ENCODE data around the gene EVI2B. TPM values are rescaled to one million over a fixed set of nuclear protein-coding genes. Genes with fewer than 3 reads are reported as not detected.
A peak's percentile ranks its signal among the peaks of the same experiment; 100 is the strongest.

Gene EVI2B
- total and polyA plus RNA-seq, 7 experiments from 2014 or later, result 57.8 to 154 (median 94.2) TPM

DNA sequence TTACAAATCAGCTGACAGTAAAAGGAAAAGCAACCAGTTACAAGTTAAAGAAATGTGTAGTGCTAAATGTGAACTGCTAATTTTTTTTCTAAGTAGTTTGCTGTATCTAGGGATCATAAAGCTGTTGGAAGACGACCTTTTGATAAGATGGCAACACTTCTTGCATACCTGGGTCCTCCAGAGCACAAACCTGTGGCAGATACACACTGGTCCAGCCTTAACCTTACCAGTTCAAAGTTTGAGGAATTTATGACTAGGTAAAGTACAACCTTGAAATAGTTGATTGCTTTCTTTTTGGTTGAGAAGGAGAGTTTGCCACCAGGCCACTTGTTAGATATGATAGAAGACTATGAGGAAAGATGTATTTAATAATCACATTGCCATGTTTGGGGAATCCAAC, 52.3 kb downstream of the EVI2B start:
- H3K4me3 Mint-ChIP-seq, result no peak overlapping the region
- H3K9me3 Mint-ChIP-seq, result no peaks in the 10 kb centered on the region
- Histone ChIP-seq H3K36me3 (ENCODE audit: control insufficient read depth in 2 of 3, insufficient read depth in 3 of 3, low read length in 3 of 3) (no peaks in the 10 kb centered on the region), H3K27me3 (ENCODE audit: control insufficient read depth in 2 of 2, insufficient read depth in 2 of 2, low read length in 2 of 2) (no peaks in the 10 kb centered on the region), H3K4me3 (ENCODE audit: low read length) (no peak overlapping the region), H3K27ac (ENCODE audit: low read depth, low read length) (no peak overlapping the region), H3K9me3 (ENCODE audit: control insufficient read depth in 2 of 3, low read length in 3 of 3) (no peaks in the 10 kb centered on the region), H3K4me1 (ENCODE audit: control insufficient read depth in 2 of 2, insufficient read depth in 2 of 2, low read length in 2 of 2) (no peaks in the 10 kb centered on the region)
- intact Hi-C loops (cut with micrococcal nuclease), result no loop called here
- H3K36me3 Mint-ChIP-seq, result peaks cover 0 to 22% (median 4%) of the 10 kb centered on the region in 5 donors
- no peaks in the 10 kb centered on the region for H3K27me3 Mint-ChIP-seq
- ChIA-PET POLR2A (no interaction called here), CTCF (no interaction called here)
- peaks cover 0 to 6% (median 5%) of the 10 kb centered on the region in 7 donors for H3K4me1 Mint-ChIP-seq
- ATAC-seq, result no peak
- DNase-seq, result no peak
- H3K27ac Mint-ChIP-seq, result peak overlapping the region in 1 of 9 donors; percentile 7

DNA sequence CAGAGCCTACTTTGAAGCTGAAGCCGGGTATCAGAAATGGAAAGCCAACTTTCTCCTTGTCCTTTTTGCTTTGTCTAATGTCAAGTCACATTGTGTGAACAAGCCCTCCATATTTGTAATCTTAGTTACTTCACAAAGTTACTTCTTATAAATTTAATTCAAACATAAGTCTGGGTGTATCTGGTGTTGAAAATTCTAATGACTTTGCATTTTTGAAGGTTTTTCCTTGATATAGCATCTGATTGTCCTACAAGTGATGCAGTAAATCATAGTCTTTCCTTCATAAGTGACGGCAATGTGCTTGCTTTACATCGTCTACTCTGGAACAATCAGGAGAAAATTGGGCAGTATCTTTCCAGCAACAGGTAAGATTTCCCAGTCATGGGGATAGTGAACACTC, 53.7 kb downstream of the EVI2B start:
- no peak overlapping the region for H3K4me3 Mint-ChIP-seq
- Histone ChIP-seq H3K4me1 (ENCODE audit: control insufficient read depth in 2 of 2, insufficient read depth in 2 of 2, low read length in 2 of 2) (no peaks in the 10 kb centered on the region), H3K4me3 (ENCODE audit: low read length) (no peak overlapping the region), H3K9me3 (ENCODE audit: control insufficient read depth in 2 of 3, low read length in 3 of 3) (no peaks in the 10 kb centered on the region), H3K27me3 (ENCODE audit: control insufficient read depth in 2 of 2, insufficient read depth in 2 of 2, low read length in 2 of 2) (no peaks in the 10 kb centered on the region), H3K27ac (ENCODE audit: low read depth, low read length) (no peak overlapping the region), H3K36me3 (ENCODE audit: control insufficient read depth in 2 of 3, insufficient read depth in 3 of 3, low read length in 3 of 3) (no peaks in the 10 kb centered on the region)
- no peaks in the 10 kb centered on the region for H3K4me1 Mint-ChIP-seq
- H3K27ac Mint-ChIP-seq, result no peak overlapping the region
- no peaks in the 10 kb centered on the region for H3K9me3 Mint-ChIP-seq
- H3K36me3 Mint-ChIP-seq, result peaks cover 0 to 17% (median 0%) of the 10 kb centered on the region in 5 donors
- POLR2A ChIA-PET, result no interaction called here
- CTCF ChIA-PET, result interaction anchor here (0.6 to 1.0 kb wide), 2 partner anchors 111 to 1905 kb away, joined by 4 read pairs; no protein-coding TSS in a partner anchor
- DNase-seq (no peak), ATAC-seq (no peak)
- no peaks in the 10 kb centered on the region for H3K27me3 Mint-ChIP-seq
- intact Hi-C loops (cut with micrococcal nuclease), result no loop called here

DNA sequence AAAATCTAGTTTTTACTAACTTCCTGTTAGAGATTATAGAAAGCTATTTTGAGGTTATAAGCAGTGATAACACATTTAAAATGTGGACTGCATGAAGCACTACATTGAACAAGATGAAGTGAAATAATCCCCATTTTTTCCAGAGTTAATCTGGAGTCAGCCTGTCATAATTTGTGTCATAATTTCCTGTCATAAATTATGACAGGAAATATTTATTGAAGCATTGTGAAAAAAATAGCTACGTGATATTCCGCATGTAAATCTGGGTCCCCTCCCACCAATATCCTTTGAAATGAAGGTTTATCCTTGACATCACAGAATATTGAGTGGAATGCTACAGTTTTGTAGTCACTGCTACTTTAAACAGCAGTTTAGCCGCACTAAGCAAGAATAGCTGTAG, 56.9 kb downstream of the EVI2B start:
- DNase-seq, result no peak
- Histone ChIP-seq H3K4me1 (ENCODE audit: control insufficient read depth in 2 of 2, insufficient read depth in 2 of 2, low read length in 2 of 2) (no peaks in the 10 kb centered on the region), H3K36me3 (ENCODE audit: control insufficient read depth in 2 of 3, insufficient read depth in 3 of 3, low read length in 3 of 3) (no peaks in the 10 kb centered on the region), H3K27ac (ENCODE audit: low read depth, low read length) (no peak overlapping the region), H3K9me3 (ENCODE audit: control insufficient read depth in 2 of 3, low read length in 3 of 3) (no peaks in the 10 kb centered on the region), H3K27me3 (ENCODE audit: control insufficient read depth in 2 of 2, insufficient read depth in 2 of 2, low read length in 2 of 2) (no peaks in the 10 kb centered on the region), H3K4me3 (ENCODE audit: low read length) (no peak overlapping the region)
- Mint-ChIP-seq H3K9me3 (no peaks in the 10 kb centered on the region), H3K4me1 (no peaks in the 10 kb centered on the region), H3K36me3 (peaks cover 0 to 17% (median 0%) of the 10 kb centered on the region in 5 donors), H3K4me3 (no peak overlapping the region), H3K27ac (no peak overlapping the region), H3K27me3 (no peaks in the 10 kb centered on the region)
- ATAC-seq, result no peak
- CTCF ChIA-PET, result interaction anchor here (0.7 to 1.1 kb wide), 3 partner anchors 37 to 116 kb away, joined by 3 to 5 read pairs (median 3); no protein-coding TSS in a partner anchor
- POLR2A ChIA-PET, result interaction anchor here (0.7 to 1.2 kb wide), 2 partner anchors 10 to 128 kb away, joined by 3 read pairs; no protein-coding TSS in a partner anchor
- intact Hi-C loops (cut with micrococcal nuclease), result no loop called here

GRCh38 chr17:31254654-31255053, 59.2 kb downstream of the EVI2B start:
- no peak overlapping the region for H3K27ac Mint-ChIP-seq
- H3K27me3 Mint-ChIP-seq, result no peaks in the 10 kb centered on the region
- H3K36me3 ChIP-seq (ENCODE audit: control insufficient read depth in 2 of 3, insufficient read depth in 3 of 3, low read length in 3 of 3), result no peaks in the 10 kb centered on the region
- no peaks in the 10 kb centered on the region for H3K4me1 ChIP-seq (ENCODE audit: control insufficient read depth in 2 of 2, insufficient read depth in 2 of 2, low read length in 2 of 2)
- H3K4me3 ChIP-seq (ENCODE audit: low read length), result no peak overlapping the region
- no peaks in the 10 kb centered on the region for H3K27me3 ChIP-seq (ENCODE audit: control insufficient read depth in 2 of 2, insufficient read depth in 2 of 2, low read length in 2 of 2)
- DNase-seq (no peak), ATAC-seq (no peak)
- no peak overlapping the region for H3K4me3 Mint-ChIP-seq
- H3K4me1 Mint-ChIP-seq, result peaks cover 0 to 3% (median 0%) of the 10 kb centered on the region in 7 donors
- ChIA-PET CTCF (interaction anchor here (0.6 to 1.9 kb wide), 4 partner anchors 11 to 1440 kb away, joined by 4 to 9 read pairs (median 5); no protein-coding TSS in a partner anchor), POLR2A (interaction anchor here (0.9 kb wide), 1 partner anchor 68 kb away, joined by 3 read pairs; no protein-coding TSS in a partner anchor)
- H3K9me3 ChIP-seq (ENCODE audit: control insufficient read depth in 2 of 3, low read length in 3 of 3), result no peaks in the 10 kb centered on the region
- H3K36me3 Mint-ChIP-seq, result peaks cover 0 to 3% (median under 1%) of the 10 kb centered on the region in 5 donors
- intact Hi-C loops (cut with micrococcal nuclease), result no loop called here
- H3K9me3 Mint-ChIP-seq, result no peaks in the 10 kb centered on the region
- no peak overlapping the region for H3K27ac ChIP-seq (ENCODE audit: low read depth, low read length)

Other genes starting within 250 kb of the EVI2B start
- gene NF1, start 219.1 kb downstream of the EVI2B start, total RNA-seq, result 10 to 100 TPM; 18.8 to 32.4 (median 21.2) TPM
- gene NF1, start 219.1 kb downstream of the EVI2B start, polyA plus RNA-seq, result 10 to 100 TPM; 12.5 to 12.7 TPM
- gene OMG, start 16.8 kb downstream of the EVI2B start, total RNA-seq, result 1 to 10 TPM in 1 of 5 experiments, under 1 TPM in 4; 0.41 to 1.0 (median 0.81) TPM
- gene OMG, start 16.8 kb downstream of the EVI2B start, polyA plus RNA-seq, result not detected
- gene EVI2A, start 7.6 kb upstream of the EVI2B start, total RNA-seq, result 100 to 1,000 TPM in 2 of 5 experiments, 10 to 100 TPM in 3; 40.9 to 134 (median 60.2) TPM
- 10 to 100 TPM; 61.1 to 68.3 TPM for gene EVI2A, start 7.6 kb upstream of the EVI2B start, polyA plus RNA-seq
- gene RAB11FIP4, start 77.6 kb upstream of the EVI2B start, total RNA-seq, result 10 to 100 TPM; 33.6 to 82.4 (median 61.8) TPM
- 10 to 100 TPM; 16.1 to 28.1 TPM for gene RAB11FIP4, start 77.6 kb upstream of the EVI2B start, polyA plus RNA-seq